Stimulated activated CD4-positive, alpha-beta T cell treated with anti-CD3 and anti-CD28 coated beads, Interleukin-4, amount 100 ng/mL, for 48 hours (primary cell): ENCODE results near the gene PDZRN3.

ENCODE experiments used
- DNase-seq, 2 donors: peaks; one replicate each; pipeline ENCODE4 v3.0.0-alpha.2; 2020; ENCODE audit warnings: low read depth in 2 of 2

Gene PDZRN3

GRCh38 chr3:73623346-73623745, 1.4 kb downstream of the PDZRN3 start:
- no peak for DNase-seq

GRCh38 chr3:73622091-73622805, 2.5 kb downstream of the PDZRN3 start:
- no peak for DNase-seq

- DNase-seq: no peak
Observed at GRCh38 chr3:73621388-73621787, 3.4 kb downstream of the PDZRN3 start.

GRCh38 chr3:73618461-73618860, 6.3 kb downstream of the PDZRN3 start:
- no peak for DNase-seq

- no peak for DNase-seq
Observed at GRCh38 chr3:73616056-73616455, 8.7 kb downstream of the PDZRN3 start.

- no peak for DNase-seq
Observed at GRCh38 chr3:73614419-73614818, 10.3 kb downstream of the PDZRN3 start.

- DNase-seq: no peak
Observed at GRCh38 chr3:73611176-73611575, 13.6 kb downstream of the PDZRN3 start.

- DNase-seq: no peak
Observed at GRCh38 chr3:73610493-73610892, 14.2 kb downstream of the PDZRN3 start.

- no peak for DNase-seq
Observed at GRCh38 chr3:73609655-73610054, 15.1 kb downstream of the PDZRN3 start.

GRCh38 chr3:73609315-73609641, 15.5 kb downstream of the PDZRN3 start:
- DNase-seq: no peak

GRCh38 chr3:73608456-73609314, 16.1 kb downstream of the PDZRN3 start:
- no peak for DNase-seq

GRCh38 chr3:73605861-73606260, 18.9 kb downstream of the PDZRN3 start:
- no peak for DNase-seq

- no peak for DNase-seq
Observed at GRCh38 chr3:73605412-73605811, 19.3 kb downstream of the PDZRN3 start.

GRCh38 chr3:73604451-73604850, 20.3 kb downstream of the PDZRN3 start:
- DNase-seq: no peak

GRCh38 chr3:73603762-73604171, 21.0 kb downstream of the PDZRN3 start:
- no peak for DNase-seq

- no peak for DNase-seq
Observed at GRCh38 chr3:73602170-73602569, 22.6 kb downstream of the PDZRN3 start.

GRCh38 chr3:73601481-73601880, 23.3 kb downstream of the PDZRN3 start:
- DNase-seq: no peak

GRCh38 chr3:73601011-73601410, 23.7 kb downstream of the PDZRN3 start:
- DNase-seq: no peak

GRCh38 chr3:73600293-73600938, 24.3 kb downstream of the PDZRN3 start:
- DNase-seq: no peak

- DNase-seq: no peak
Observed at GRCh38 chr3:73599605-73600004, 25.1 kb downstream of the PDZRN3 start.

GRCh38 chr3:73597476-73597875, 27.3 kb downstream of the PDZRN3 start:
- no peak for DNase-seq
